Measurements from ENCODE around the gene PLD2. TPM values are rescaled to one million over a fixed set of nuclear protein-coding genes. Genes with fewer than 3 reads are reported as not detected.
A peak's percentile ranks its signal among the peaks of the same experiment; 100 is the strongest.

PLD2 gene
- total and polyA plus RNA-seq, 9 of the 15 experiments (the other 6 are each of a cell fraction or from before 2014, with no cell fraction given) = 0.20 to 7.5 (median 3.3) TPM

DNA sequence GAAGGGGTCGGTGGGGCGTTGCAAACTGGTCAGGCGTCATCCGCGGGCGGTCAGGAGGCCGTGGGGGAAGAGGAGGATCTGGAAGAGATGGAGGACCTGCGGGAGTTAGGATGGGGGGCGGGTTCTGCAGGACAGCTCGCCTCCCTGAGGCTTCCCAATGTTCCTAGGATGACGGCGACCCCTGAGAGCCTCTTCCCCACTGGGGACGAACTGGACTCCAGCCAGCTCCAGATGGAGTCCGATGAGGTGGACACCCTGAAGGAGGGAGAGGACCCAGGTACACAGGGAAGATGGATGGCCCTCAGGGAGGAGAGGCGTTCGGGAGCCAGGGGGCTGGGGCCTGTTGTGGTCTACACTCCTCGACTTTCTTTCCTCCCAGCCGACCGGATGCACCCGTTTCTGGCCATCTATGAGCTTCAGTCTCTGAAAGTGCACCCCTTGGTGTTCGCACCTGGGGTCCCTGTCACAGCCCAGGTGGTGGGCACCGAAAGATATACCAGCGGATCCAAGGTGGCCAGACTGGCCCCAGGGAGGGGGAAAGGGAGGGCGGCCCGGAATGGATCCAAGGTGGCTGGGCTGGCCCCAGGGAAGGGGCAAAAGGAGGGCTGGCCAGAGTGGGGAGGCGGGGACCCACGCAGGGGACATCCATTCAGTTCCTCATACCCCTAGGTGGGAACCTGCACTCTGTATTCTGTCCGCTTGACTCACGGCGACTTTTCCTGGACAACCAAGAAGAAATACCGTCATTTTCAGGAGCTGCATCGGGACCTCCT is 839 bp downstream of the PLD2 start:
- H4K20me1 ChIP-seq (replicated peaks; ENCODE audit: control insufficient read depth, insufficient read depth, low read length) = no peaks in the 10 kb centered on the region; the same call in 1 of the 2 replicates
- no peaks in the 10 kb centered on the region for H3K27me3 ChIP-seq (ENCODE audit: control insufficient read depth in 2 of 2, insufficient read depth in 2 of 2, low read length in 2 of 2)
- FAIRE-seq = no peak
- no peaks in the 10 kb centered on the region for H3K79me2 ChIP-seq (ENCODE audit: control insufficient read depth, insufficient read depth, low read length)
- H3K4me3 ChIP-seq = peak overlapping the region; percentile 52
- ChIA-PET POLR2A (interaction anchor here (0.6 kb wide), 1 partner anchor 105 kb away, joined by 4 read pairs; no protein-coding TSS in a partner anchor), CTCF (ENCODE audit: low intra/inter-chr PET ratio) (no interaction called here)
- TF ChIP-seq CAMTA2 (CRISPR knock-in tag; conservative IDR thresholded peaks at IDR 0.05) (no peak), KAT8 (IDR thresholded peaks at IDR 0.05; ENCODE audit: low read depth) (no peak)
- TF ChIP-seq, protein P1, sequence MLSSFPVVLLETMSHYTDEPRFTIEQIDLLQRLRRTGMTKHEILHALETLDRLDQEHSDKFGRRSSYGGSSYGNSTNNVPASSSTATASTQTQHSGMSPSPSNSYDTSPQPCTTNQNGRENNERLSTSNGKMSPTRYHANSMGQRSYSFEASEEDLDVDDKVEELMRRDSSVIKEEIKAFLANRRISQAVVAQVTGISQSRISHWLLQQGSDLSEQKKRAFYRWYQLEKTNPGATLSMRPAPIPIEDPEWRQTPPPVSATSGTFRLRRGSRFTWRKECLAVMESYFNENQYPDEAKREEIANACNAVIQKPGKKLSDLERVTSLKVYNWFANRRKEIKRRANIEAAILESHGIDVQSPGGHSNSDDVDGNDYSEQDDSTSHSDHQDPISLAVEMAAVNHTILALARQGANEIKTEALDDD (IDR thresholded peaks at IDR 0.05) = no peak
- TF ChIP-seq, protein P2, sequence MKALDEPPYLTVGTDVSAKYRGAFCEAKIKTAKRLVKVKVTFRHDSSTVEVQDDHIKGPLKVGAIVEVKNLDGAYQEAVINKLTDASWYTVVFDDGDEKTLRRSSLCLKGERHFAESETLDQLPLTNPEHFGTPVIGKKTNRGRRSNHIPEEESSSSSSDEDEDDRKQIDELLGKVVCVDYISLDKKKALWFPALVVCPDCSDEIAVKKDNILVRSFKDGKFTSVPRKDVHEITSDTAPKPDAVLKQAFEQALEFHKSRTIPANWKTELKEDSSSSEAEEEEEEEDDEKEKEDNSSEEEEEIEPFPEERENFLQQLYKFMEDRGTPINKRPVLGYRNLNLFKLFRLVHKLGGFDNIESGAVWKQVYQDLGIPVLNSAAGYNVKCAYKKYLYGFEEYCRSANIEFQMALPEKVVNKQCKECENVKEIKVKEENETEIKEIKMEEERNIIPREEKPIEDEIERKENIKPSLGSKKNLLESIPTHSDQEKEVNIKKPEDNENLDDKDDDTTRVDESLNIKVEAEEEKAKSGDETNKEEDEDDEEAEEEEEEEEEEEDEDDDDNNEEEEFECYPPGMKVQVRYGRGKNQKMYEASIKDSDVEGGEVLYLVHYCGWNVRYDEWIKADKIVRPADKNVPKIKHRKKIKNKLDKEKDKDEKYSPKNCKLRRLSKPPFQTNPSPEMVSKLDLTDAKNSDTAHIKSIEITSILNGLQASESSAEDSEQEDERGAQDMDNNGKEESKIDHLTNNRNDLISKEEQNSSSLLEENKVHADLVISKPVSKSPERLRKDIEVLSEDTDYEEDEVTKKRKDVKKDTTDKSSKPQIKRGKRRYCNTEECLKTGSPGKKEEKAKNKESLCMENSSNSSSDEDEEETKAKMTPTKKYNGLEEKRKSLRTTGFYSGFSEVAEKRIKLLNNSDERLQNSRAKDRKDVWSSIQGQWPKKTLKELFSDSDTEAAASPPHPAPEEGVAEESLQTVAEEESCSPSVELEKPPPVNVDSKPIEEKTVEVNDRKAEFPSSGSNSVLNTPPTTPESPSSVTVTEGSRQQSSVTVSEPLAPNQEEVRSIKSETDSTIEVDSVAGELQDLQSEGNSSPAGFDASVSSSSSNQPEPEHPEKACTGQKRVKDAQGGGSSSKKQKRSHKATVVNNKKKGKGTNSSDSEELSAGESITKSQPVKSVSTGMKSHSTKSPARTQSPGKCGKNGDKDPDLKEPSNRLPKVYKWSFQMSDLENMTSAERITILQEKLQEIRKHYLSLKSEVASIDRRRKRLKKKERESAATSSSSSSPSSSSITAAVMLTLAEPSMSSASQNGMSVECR (CRISPR knock-in tag; IDR thresholded peaks at IDR 0.05) = no peak
- intact Hi-C loops (cut with micrococcal nuclease) = no loop called here
- H2AFZ ChIP-seq (ENCODE audit: low read depth, low read length) = no peak overlapping the region
- in situ Hi-C loops (cut with MboI) = no loop called here
- H3K36me3 ChIP-seq (ENCODE audit: control insufficient read depth, insufficient read depth, low read length) = no peaks in the 10 kb centered on the region
- H3K9me1 ChIP-seq (ENCODE audit: control insufficient read depth, insufficient read depth, low read length) = no peaks in the 10 kb centered on the region
- no peak for DNase-seq (ENCODE audit: extremely low read depth in 1 of 4, low spot score in 3 of 4)
- H3K4me1 ChIP-seq (replicated peaks in 1 of 2; ENCODE audit: control insufficient read depth in 2 of 2, insufficient read depth in 2 of 2, low read length in 2 of 2) = peaks cover 3 to 22% of the 10 kb centered on the region in 2 experiments; a peak in 3 of 5 replicates
- 26% methylated on average over 15 of the region's 32 CpGs for WGBS (ENCODE audit: insufficient coverage, low coverage, missing lambda C conversion rate)
- no peaks in the 10 kb centered on the region for H3K9me3 ChIP-seq (replicated peaks; ENCODE audit: control insufficient read depth, insufficient read depth, low read depth, low read length)
- peak overlapping the region in 1 of 2 experiments; percentile 65; a peak in 2 of 4 replicates for H3K9ac ChIP-seq (ENCODE audit: insufficient read depth in 1 of 2, low read depth in 2 of 2, low read length in 2 of 2)
- no peak overlapping the region for H3K4me2 ChIP-seq (ENCODE audit: insufficient read depth, low read length)
- BruUV-seq (replicated peaks) = no TSS peak
- H3K27ac ChIP-seq (ENCODE audit: extremely low read depth, low read depth, low read length) = no peak overlapping the region
- no peak for ATAC-seq
